Trophoblast cell (in vitro differentiated cells and primary cell): Measurements from ENCODE around the gene PLCL1.

Source experiments
- DNase-seq, 2 donors: peaks; one replicate each; pipeline ENCODE4 v3.0.0-alpha.2; 2016
- H2AFZ ChIP-seq: 2 replicates; pipeline ENCODE4 v1.6.1; 2013; ENCODE audit warnings: low read length, moderate library complexity, mild to moderate bottlenecking; ENCODE audit not compliant: insufficient read depth, poor library complexity
- H2AK5ac ChIP-seq: 2 replicates; pipeline ENCODE4 v1.6.1; 2013; ENCODE audit warnings: mild to moderate bottlenecking, low read length
- H2BK120ac ChIP-seq: 2 replicates; pipeline ENCODE4 v1.6.1; 2013; ENCODE audit warnings: low read length, mild to moderate bottlenecking, moderate library complexity; ENCODE audit not compliant: insufficient read depth, poor library complexity
- H2BK12ac ChIP-seq: 2 replicates; pipeline ENCODE4 v1.6.1; 2013; ENCODE audit warnings: mild to moderate bottlenecking, low read length, moderate library complexity
- H2BK5ac ChIP-seq: 2 replicates; pipeline ENCODE4 v1.6.1; 2013; ENCODE audit warnings: low read length, low read depth, moderate library complexity, mild to moderate bottlenecking; ENCODE audit not compliant: poor library complexity
- H3K14ac ChIP-seq: 2 replicates; pipeline ENCODE4 v1.6.1; 2013; ENCODE audit warnings: mild to moderate bottlenecking, low read length
- H3K18ac ChIP-seq: 2 replicates; pipeline ENCODE4 v1.6.1; 2013; ENCODE audit warnings: mild to moderate bottlenecking, low read length
- H3K23ac ChIP-seq: 2 replicates; pipeline ENCODE4 v1.6.1; 2013; ENCODE audit warnings: low read length
- H3K27ac ChIP-seq: 2 replicates; pipeline ENCODE4 v1.5.1; 2013; ENCODE audit warnings: low read depth, mild to moderate bottlenecking, inconsistent platforms, low read length, moderate library complexity
- H3K27me3 ChIP-seq: 2 replicates; pipeline ENCODE4 v1.6.1; 2013; ENCODE audit warnings: inconsistent platforms, mild to moderate bottlenecking, low read length, moderate library complexity; ENCODE audit not compliant: insufficient read depth
- H3K36me3 ChIP-seq, 2 experiments: 1 replicate in 1 of 2; 2 replicates in 1 of 2; pipeline ENCODE4 v1.6.1; 2013; ENCODE audit warnings: low read length in 2 of 2, mild to moderate bottlenecking in 2 of 2, moderate library complexity in 1 of 2; ENCODE audit not compliant: insufficient read depth in 2 of 2, control insufficient read depth in 1 of 2
- H3K4ac ChIP-seq: 2 replicates; pipeline ENCODE4 v1.6.1; 2013; ENCODE audit warnings: low read depth, mild to moderate bottlenecking, low read length, moderate library complexity
- H3K4me1 ChIP-seq, 2 experiments: 1 replicate in 1 of 2; 2 replicates in 1 of 2; pipeline ENCODE4 v1.6.1; 2013; ENCODE audit warnings: low read length in 2 of 2, mild to moderate bottlenecking in 2 of 2, moderate library complexity in 1 of 2; ENCODE audit not compliant: insufficient read depth in 2 of 2, control insufficient read depth in 1 of 2
- H3K4me2 ChIP-seq: 2 replicates; pipeline ENCODE4 v1.6.1; 2013; ENCODE audit warnings: inconsistent platforms, mild to moderate bottlenecking, low read length, moderate library complexity
- H3K4me3 ChIP-seq: 2 replicates; pipeline ENCODE4 v1.5.1; 2013; ENCODE audit warnings: mild to moderate bottlenecking, low read depth, low read length, inconsistent platforms
- H3K79me1 ChIP-seq: one replicate; pipeline ENCODE4 v1.6.1; 2013; ENCODE audit warnings: low read length
- H3K79me2 ChIP-seq: 2 replicates; pipeline ENCODE4 v1.6.1; 2013; ENCODE audit warnings: low read length, mild to moderate bottlenecking; ENCODE audit not compliant: control insufficient read depth, insufficient read depth, poor library complexity
- H3K9ac ChIP-seq: 2 replicates; pipeline ENCODE4 v1.6.1; 2013; ENCODE audit warnings: mild to moderate bottlenecking, low read length
- H3K9me3 ChIP-seq: 2 replicates; pipeline ENCODE4 v1.6.1; 2013; ENCODE audit warnings: low read depth, mild to moderate bottlenecking, control low read depth, inconsistent platforms, low read length; ENCODE audit not compliant: insufficient read depth
- H4K12ac ChIP-seq: 2 replicates; pipeline ENCODE4 v1.6.1; 2013; ENCODE audit warnings: low read depth, mild to moderate bottlenecking, low read length, moderate library complexity
- H4K8ac ChIP-seq: 2 replicates; pipeline ENCODE4 v1.6.1; 2013; ENCODE audit warnings: low read depth, mild to moderate bottlenecking, low read length, moderate library complexity
- H4K91ac ChIP-seq: one replicate; pipeline ENCODE4 v1.6.1; 2013; ENCODE audit warnings: low read depth, mild to moderate bottlenecking, low read length, moderate library complexity
- WGBS: extraction: QIAGEN DNeasy Blood & Tissue Kit; methylation state at CpG from one replicate; pipeline ENCODE4 v1.1.7; 2013; ENCODE audit warnings: missing lambda C conversion rate; ENCODE audit not compliant: insufficient read length, insufficient coverage; ENCODE audit errors: extremely low coverage; 5-methylcytosine and 5-hydroxymethylcytosine counted together

Gene PLCL1

DNA sequence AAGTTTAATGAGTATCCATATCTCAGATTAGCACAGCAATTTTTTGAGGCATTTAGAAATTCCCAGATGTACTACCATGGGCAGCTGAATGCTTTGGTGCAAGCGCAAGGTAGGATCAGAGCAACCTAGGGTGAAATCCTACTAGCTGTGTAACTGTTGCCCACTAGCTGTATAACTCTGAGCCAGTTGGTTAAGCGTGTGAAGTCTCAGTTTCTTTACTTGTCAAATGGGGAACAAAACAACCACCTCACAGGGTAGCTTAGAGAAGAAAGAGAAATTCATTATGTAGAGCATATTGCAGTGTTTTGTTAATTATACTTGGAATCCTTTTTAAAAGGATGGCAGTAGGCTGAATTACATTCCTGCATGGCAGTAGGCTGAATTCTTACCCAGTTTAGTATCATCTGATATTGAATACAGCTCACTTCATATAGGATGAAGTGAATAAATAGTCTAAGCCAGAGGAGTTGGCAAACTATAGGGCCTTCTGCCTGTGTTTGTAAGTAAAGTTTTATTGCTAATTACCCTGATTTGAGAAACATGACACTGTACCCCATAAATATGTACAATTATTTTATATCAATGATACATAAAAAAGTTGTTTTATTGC is 180.7 kb downstream of the PLCL1 start:
- no peak overlapping the region for H4K12ac ChIP-seq
- no peak overlapping the region for H2AFZ ChIP-seq
- no peak overlapping the region for H3K4me3 ChIP-seq
- H4K8ac ChIP-seq: no peak overlapping the region
- no peaks in the 10 kb centered on the region for H3K79me1 ChIP-seq
- no peak overlapping the region for H3K23ac ChIP-seq
- H3K4me2 ChIP-seq: no peak overlapping the region
- no peak overlapping the region for H2BK120ac ChIP-seq
- H4K91ac ChIP-seq: no peak overlapping the region
- no peak overlapping the region for H3K14ac ChIP-seq
- DNase-seq: no peak
- H2AK5ac ChIP-seq: no peak overlapping the region
- no peak overlapping the region for H2BK5ac ChIP-seq
- no peak overlapping the region for H3K18ac ChIP-seq
- H2BK12ac ChIP-seq: no peak overlapping the region
- H3K36me3 ChIP-seq: no peaks in the 10 kb centered on the region
- no peak overlapping the region for H3K27ac ChIP-seq
- H3K9me3 ChIP-seq: no peaks in the 10 kb centered on the region
- no peaks in the 10 kb centered on the region for H3K27me3 ChIP-seq
- WGBS: no CpG with 5 or more reads among the region's 2 CpGs
- no peak overlapping the region for H3K4ac ChIP-seq
- no peak overlapping the region for H3K9ac ChIP-seq
- no peaks in the 10 kb centered on the region for H3K4me1 ChIP-seq
- H3K79me2 ChIP-seq: no peaks in the 10 kb centered on the region

DNA sequence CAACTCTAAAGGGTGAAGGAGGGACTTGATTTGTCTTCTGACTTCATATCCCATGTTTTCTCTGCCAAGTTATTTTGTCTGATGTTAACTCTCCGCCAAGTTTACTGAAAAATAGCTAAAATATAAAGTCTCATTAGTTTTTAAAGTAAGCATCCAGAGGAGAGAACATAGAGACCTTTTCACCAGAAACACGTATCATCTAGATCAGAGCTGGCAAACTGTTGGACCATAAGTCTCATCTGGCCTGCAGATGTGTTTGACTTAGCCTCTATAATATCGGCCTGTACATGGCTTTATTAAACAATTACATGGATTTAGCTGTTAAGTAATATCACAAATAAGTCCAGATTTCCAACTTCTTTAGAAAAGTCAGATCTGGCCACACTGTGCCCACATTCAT is 182.6 kb downstream of the PLCL1 start:
- Histone ChIP-seq H4K8ac (no peak overlapping the region), H3K79me2 (no peaks in the 10 kb centered on the region), H2BK120ac (no peak overlapping the region), H3K4me1 (no peaks in the 10 kb centered on the region), H2AFZ (no peak overlapping the region), H3K79me1 (no peaks in the 10 kb centered on the region), H2BK12ac (no peak overlapping the region), H3K36me3 (no peaks in the 10 kb centered on the region), H3K23ac (no peak overlapping the region), H3K18ac (no peak overlapping the region), H3K9me3 (no peaks in the 10 kb centered on the region), H4K91ac (no peak overlapping the region), H3K27ac (no peak overlapping the region), H3K4me3 (no peak overlapping the region), H2BK5ac (no peak overlapping the region), H2AK5ac (no peak overlapping the region), H3K14ac (no peak overlapping the region), H3K27me3 (no peaks in the 10 kb centered on the region), H4K12ac (no peak overlapping the region), H3K4ac (no peak overlapping the region), H3K9ac (no peak overlapping the region), H3K4me2 (no peak overlapping the region)
- DNase-seq: no peak
- WGBS: no CpG with 5 or more reads among the region's 3 CpGs

DNA sequence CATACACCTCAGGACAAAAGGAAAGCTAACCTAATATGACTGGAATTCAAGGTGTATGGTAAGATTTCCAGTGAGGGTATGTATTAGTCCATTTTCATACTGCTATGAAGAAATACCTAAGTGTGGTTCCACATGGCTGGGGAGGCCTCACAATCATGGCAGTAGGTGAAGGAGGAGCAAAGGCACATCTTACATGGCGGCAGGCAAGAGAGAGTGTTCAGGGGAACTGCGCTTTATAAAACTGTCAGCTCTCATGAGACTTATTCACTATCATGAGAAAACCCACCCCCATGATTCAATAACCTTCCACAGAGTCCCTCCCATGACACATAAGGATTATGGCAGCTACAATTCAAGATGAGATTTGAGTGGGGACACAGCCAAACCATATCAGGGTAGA is 186.0 kb downstream of the PLCL1 start:
- Histone ChIP-seq H3K4ac (no peak overlapping the region), H3K27ac (no peak overlapping the region), H3K79me2 (no peaks in the 10 kb centered on the region), H2AK5ac (no peak overlapping the region), H3K18ac (no peak overlapping the region), H3K36me3 (no peaks in the 10 kb centered on the region), H2AFZ (no peak overlapping the region), H2BK120ac (no peak overlapping the region), H3K14ac (no peak overlapping the region), H3K4me3 (no peak overlapping the region), H3K27me3 (no peaks in the 10 kb centered on the region), H2BK12ac (no peak overlapping the region), H3K79me1 (no peaks in the 10 kb centered on the region), H4K12ac (no peak overlapping the region), H3K9ac (no peak overlapping the region), H3K4me1 (no peaks in the 10 kb centered on the region), H2BK5ac (no peak overlapping the region), H4K91ac (no peak overlapping the region), H4K8ac (no peak overlapping the region), H3K4me2 (no peak overlapping the region), H3K9me3 (no peaks in the 10 kb centered on the region), H3K23ac (no peak overlapping the region)
- DNase-seq: no peak
- WGBS: no CpG with 5 or more reads among the region's 2 CpGs

DNA sequence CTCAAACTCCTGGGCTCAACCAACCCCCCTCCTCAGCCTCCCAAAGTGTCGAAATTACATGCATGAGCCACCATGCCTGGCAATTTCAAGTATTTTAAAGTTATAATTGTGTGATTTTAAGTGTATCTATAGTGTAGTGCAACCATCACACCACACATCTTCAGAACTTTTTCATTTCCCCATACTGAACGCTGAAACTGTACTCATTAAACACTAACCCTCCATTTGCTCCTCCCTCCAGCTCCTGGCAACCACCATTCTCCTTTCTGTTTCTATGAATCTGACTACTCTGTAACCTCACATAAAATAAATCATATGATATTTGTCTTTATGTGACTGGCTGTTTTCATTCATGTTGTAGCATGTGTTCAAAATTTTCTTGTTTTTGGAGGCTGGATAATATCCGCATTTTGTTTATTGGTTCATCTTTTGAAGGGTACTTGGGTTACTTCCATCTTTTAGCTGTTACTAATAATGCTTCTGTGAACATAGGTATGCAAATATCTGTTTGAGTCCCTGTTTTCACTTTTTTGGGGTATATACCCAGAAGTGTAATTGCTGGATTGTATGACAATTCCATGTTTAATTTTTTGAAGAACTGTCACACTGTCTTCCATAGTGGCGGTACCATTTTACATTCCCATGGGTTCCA is 188.2 kb downstream of the PLCL1 start:
- Histone ChIP-seq H4K12ac (no peak overlapping the region), H2AFZ (no peak overlapping the region), H3K9me3 (no peaks in the 10 kb centered on the region), H2AK5ac (no peak overlapping the region), H3K79me2 (no peaks in the 10 kb centered on the region), H3K14ac (no peak overlapping the region), H3K79me1 (no peaks in the 10 kb centered on the region), H3K36me3 (no peaks in the 10 kb centered on the region), H3K4me1 (no peaks in the 10 kb centered on the region), H3K4me3 (no peak overlapping the region), H3K9ac (no peak overlapping the region), H2BK12ac (no peak overlapping the region), H3K27ac (no peak overlapping the region), H3K4ac (no peak overlapping the region), H3K27me3 (no peaks in the 10 kb centered on the region), H4K8ac (no peak overlapping the region), H2BK5ac (no peak overlapping the region), H3K23ac (no peak overlapping the region), H3K18ac (no peak overlapping the region), H3K4me2 (no peak overlapping the region), H4K91ac (no peak overlapping the region), H2BK120ac (no peak overlapping the region)
- no CpG with 5 or more reads among the region's 4 CpGs for WGBS
- no peak for DNase-seq
